HepG2 (cell line): ENCODE data around the gene C4orf54. TPM values are rescaled to one million over a fixed set of nuclear protein-coding genes. Genes with fewer than 3 reads are reported as not detected.

ENCODE experiments used
- ATAC-seq: fragments of 200-7000 bp; cut with Tn5 transposase; 3 replicates; pipeline ENCODE4 v1.9.1; 2020; ENCODE audit warnings: mild to moderate bottlenecking, moderate library complexity
- BruUV-seq: library from RNA; stranded (reverse); fragments of 400-500 nt; replicated peaks from 2 replicates; lab custom pipeline; 2021; lab: Mats Ljungman, UMichigan
- CTCF ChIA-PET: fragments of 300-600 bp; formaldehyde crosslinking; extraction: SDS; loops from one replicate; lab custom pipeline; 2021; ENCODE audit warnings: low total read pairs, inconsistent platforms, low intra/inter-chr PET ratio; lab: Yijun Ruan, JAX
- POLR2A ChIA-PET: fragments of 350-600 bp; sonication (Branson Sonifier 250); formaldehyde crosslinking; loops from one replicate; lab custom pipeline; 2020; ENCODE audit warnings: antibody characterized with exemption, inconsistent platforms; lab: Yijun Ruan, JAX
- DNase-seq: peaks from one replicate; pipeline ENCODE4 v3.0.0-alpha.2; 2015; ENCODE audit warnings: low spot score
- FAIRE-seq: peaks from 3 replicates; lab custom pipeline; 2011; peaks lifted over from hg19 to GRCh38; lab: Jason Lieb, UNC
- H2AFZ ChIP-seq: one replicate; pipeline ENCODE4 v1.6.1; 2011; ENCODE audit warnings: low read length, inconsistent platforms
- H3K27ac ChIP-seq: fragments of 300-600 bp; 3 replicates; pipeline ENCODE4 v1.8.0; 2011; ENCODE audit warnings: mixed run types, mild to moderate bottlenecking, mixed read lengths, low read length, inconsistent platforms; ENCODE audit not compliant: insufficient read depth; ENCODE audit errors: extremely low read length
- H3K27me3 ChIP-seq, 2 experiments: fragments of 200-600 bp in 1 of 2; 2 replicates in 1 of 2; 3 replicates in 1 of 2; pipeline versions ENCODE4 v1.6.0 to v1.8.0; 2011; ENCODE audit warnings: low read length in 2 of 2, mild to moderate bottlenecking in 2 of 2, moderate library complexity in 2 of 2, inconsistent platforms in 1 of 2; ENCODE audit not compliant: insufficient read depth in 2 of 2, control insufficient read depth in 1 of 2
- H3K36me3 ChIP-seq, 2 experiments: fragments of 200-600 bp in 1 of 2; replicated peaks in 1 of 2; 2 replicates in 1 of 2; 3 replicates in 1 of 2; pipeline versions ENCODE4 v1.5.1 to v1.8.0; 2011; ENCODE audit warnings: low read length in 2 of 2, inconsistent platforms in 1 of 2; ENCODE audit not compliant: insufficient read depth in 2 of 2, control insufficient read depth in 1 of 2
- H3K4me1 ChIP-seq: 2 replicates; pipeline ENCODE4 v1.5.1; 2012; ENCODE audit warnings: low read length, inconsistent platforms; ENCODE audit not compliant: insufficient read depth
- H3K4me2 ChIP-seq: 2 replicates; pipeline ENCODE4 v1.6.0; 2011; ENCODE audit warnings: low read depth, low read length, inconsistent platforms
- H3K4me3 ChIP-seq, 3 experiments: fragments of 200-600 bp in 1 of 3; sonication (generic), shearing (Covaris generic) in 1 of 3; replicated peaks in 1 of 3; 2 replicates each; pipeline ENCODE4 v1.5.1; 2011 to 2016; ENCODE audit warnings: low read length in 3 of 3, inconsistent platforms in 2 of 3, low read depth in 2 of 3, mild to moderate bottlenecking in 2 of 3, control low read depth in 1 of 3, mixed read lengths in 1 of 3; ENCODE audit not compliant: insufficient read depth in 1 of 3
- H3K79me2 ChIP-seq: one replicate; pipeline ENCODE4 v1.6.1; 2011; ENCODE audit warnings: low read length, inconsistent platforms; ENCODE audit not compliant: insufficient read depth
- H3K9ac ChIP-seq: 2 replicates; pipeline ENCODE4 v1.6.0; 2011; ENCODE audit warnings: mild to moderate bottlenecking, low read depth, low read length, inconsistent platforms; ENCODE audit not compliant: insufficient read depth
- H3K9me3 ChIP-seq: 2 replicates; pipeline ENCODE4 v1.5.1; 2012; ENCODE audit warnings: mild to moderate bottlenecking, low read length
- H4K20me1 ChIP-seq: 2 replicates; pipeline ENCODE4 v1.6.0; 2011; ENCODE audit warnings: inconsistent platforms, mild to moderate bottlenecking, low read length, moderate library complexity; ENCODE audit not compliant: insufficient read depth
- CTCF ChIP-seq: sonication (generic); formaldehyde crosslinking; IDR thresholded peaks from 2 replicates; pipeline ENCODE4 v1.5.0; 2020; ENCODE audit warnings: mild to moderate bottlenecking, missing genetic modification reagents, moderate library complexity
- GATAD2A ChIP-seq: IDR thresholded peaks from 2 replicates; pipeline ENCODE4 v1.6.1; 2016
- HOXA9 ChIP-seq: sonication (generic); formaldehyde crosslinking; IDR thresholded peaks from 2 replicates; pipeline ENCODE4 v1.8.1; 2022; ENCODE audit warnings: missing genetic modification reagents, mild to moderate bottlenecking, moderate library complexity, borderline replicate concordance
- KLF15 ChIP-seq: sonication (generic); formaldehyde crosslinking; IDR thresholded peaks from 2 replicates; pipeline ENCODE4 v1.8.1; 2023; ENCODE audit warnings: borderline replicate concordance, mild to moderate bottlenecking, inconsistent platforms, missing genetic modification reagents, mixed read lengths
- MED8 ChIP-seq: sonication (generic); formaldehyde crosslinking; IDR thresholded peaks from 2 replicates; pipeline ENCODE4 v1.8.1; 2023; ENCODE audit warnings: mild to moderate bottlenecking, missing genetic modification reagents; ENCODE audit not compliant: insufficient replicate concordance
- MEIS2 ChIP-seq: sonication (generic); formaldehyde crosslinking; IDR thresholded peaks from 2 replicates; pipeline ENCODE4 v1.9.0; 2021; ENCODE audit warnings: mild to moderate bottlenecking, missing genetic modification reagents
- PAF1 ChIP-seq: IDR thresholded peaks from 2 replicates; pipeline ENCODE4 v1.6.1; 2016; ENCODE audit warnings: missing genetic modification reagents, missing compliant biosample characterization
- PHB2 ChIP-seq: fragments of 450-650 bp; IDR thresholded peaks from 2 replicates; pipeline ENCODE4 v1.6.1; 2018; ENCODE audit not compliant: partially characterized antibody
- PHF8 ChIP-seq: sonication (generic); formaldehyde crosslinking; IDR thresholded peaks from 2 replicates; pipeline ENCODE4 v1.5.0; 2020; ENCODE audit warnings: missing genetic modification reagents
- SIX4 ChIP-seq: sonication (generic); formaldehyde crosslinking; IDR thresholded peaks from 2 replicates; pipeline ENCODE4 v1.4.0; 2020; ENCODE audit warnings: missing genetic modification reagents
- THYN1 ChIP-seq: sonication (generic); formaldehyde crosslinking; IDR thresholded peaks from 2 replicates; pipeline ENCODE4 v1.8.1; 2023; ENCODE audit warnings: low read depth, mild to moderate bottlenecking, moderate library complexity, missing genetic modification reagents, borderline replicate concordance
- ZFP90 ChIP-seq: sonication (generic); formaldehyde crosslinking; IDR thresholded peaks from 2 replicates; pipeline ENCODE4 v1.8.0; 2022; ENCODE audit warnings: missing genetic modification reagents, mild to moderate bottlenecking, inconsistent platforms, borderline replicate concordance
- ZNF160 ChIP-seq: sonication (generic); formaldehyde crosslinking; IDR thresholded peaks from 2 replicates; pipeline ENCODE4 v1.8.0; 2022; ENCODE audit warnings: mild to moderate bottlenecking, inconsistent platforms, missing genetic modification reagents
- ZNF562 ChIP-seq: sonication (generic); formaldehyde crosslinking; IDR thresholded peaks from 2 replicates; pipeline ENCODE4 v1.8.0; 2022; ENCODE audit warnings: missing genetic modification reagents, borderline replicate concordance
- ZNF749 ChIP-seq: sonication (generic); formaldehyde crosslinking; IDR thresholded peaks from 2 replicates; pipeline ENCODE4 v1.8.0; 2022; ENCODE audit warnings: mild to moderate bottlenecking, missing genetic modification reagents, moderate library complexity, borderline replicate concordance
- ZNF891 ChIP-seq: sonication (generic); formaldehyde crosslinking; IDR thresholded peaks from 2 replicates; pipeline ENCODE4 v1.5.0; 2020; ENCODE audit warnings: mild to moderate bottlenecking, missing genetic modification reagents
- in situ Hi-C: cut with HindIII; loops from 2 replicates; pipeline ENCODE4 v1.10.0; 2017; ENCODE audit warnings: low pct_unique_long_range_greater_than_20kb; ENCODE audit not compliant: extremely low pct_ligation_motif_present
- intact Hi-C: fragments of 100-400 bp; cut with micrococcal nuclease; formaldehyde crosslinking; loops from one replicate; pipeline ENCODE4 v1.10.0; 2022; ENCODE audit not compliant: unreplicated experiment
- polyA plus RNA-seq, 8 experiments: library from polyadenylated mRNA; depleted of rRNA in 3 of 8; stranded (reverse) in 7 of 8; unstranded in 1 of 8; fragments of >200 nt; fragmentation: Illumina TruSeq in 4 of 8; extraction: Trizol in 4 of 8; gene quantifications; 2 replicates each; pipeline versions ENCODE4 v1.2.1 to v1.2.3, GENCODE V29; 2011 to 2016; ENCODE audit warnings: low read depth in 4 of 8, missing spikeins in 1 of 8, mixed read lengths in 1 of 8; ENCODE audit not compliant: insufficient read depth in 1 of 8
- total RNA-seq, 5 experiments: library from RNA; depleted of rRNA; stranded (reverse); fragments of >200 nt; fragmentation: Illumina TruSeq; extraction: Trizol; gene quantifications; 2 replicates each; pipeline ENCODE4 v1.2.3, GENCODE V29; 2016; ENCODE audit warnings: low read depth in 1 of 5

Gene C4orf54
- total and polyA plus RNA-seq, 2 of the 13 experiments (the other 11 are each of a cell fraction or from before 2014, with no cell fraction given): not detected

GRCh38 chr4:99690990-99691389, 33.4 kb upstream of the C4orf54 start:
- no peak for FAIRE-seq
- Histone ChIP-seq H3K27me3 (no peaks in the 10 kb centered on the region), H3K36me3 (no peaks in the 10 kb centered on the region), H4K20me1 (no peaks in the 10 kb centered on the region), H3K9me3 (no peaks in the 10 kb centered on the region), H3K4me3 (no peak overlapping the region), H2AFZ (no peak overlapping the region), H3K4me2 (no peak overlapping the region), H3K9ac (no peak overlapping the region), H3K27ac (no peak overlapping the region), H3K4me1 (no peaks in the 10 kb centered on the region), H3K79me2 (no peaks in the 10 kb centered on the region)
- in situ Hi-C loops (no loop called here), intact Hi-C loops (no loop called here)
- no peak for ATAC-seq
- ChIA-PET POLR2A (no interaction called here), CTCF (no interaction called here)
- TF ChIP-seq SIX4 (CRISPR knock-in tag): no peak
- TF ChIP-seq HOXA9 (CRISPR knock-in tag): no peak
- TF ChIP-seq ZNF160 (CRISPR knock-in tag): peak; percentile 96
- no peak for TF ChIP-seq PHB2
- no peak for TF ChIP-seq ZNF562 (CRISPR knock-in tag)
- TF ChIP-seq MEIS2 (CRISPR knock-in tag): no peak
- BruUV-seq: no TSS peak
- DNase-seq: no peak

GRCh38 chr4:99690472-99690871, 32.8 kb upstream of the C4orf54 start:
- in situ Hi-C loops: no loop called here
- FAIRE-seq (no peak), ATAC-seq (no peak), DNase-seq (no peak)
- TF ChIP-seq ZNF891 (CRISPR knock-in tag): no peak
- no peak for TF ChIP-seq ZNF749
- no peak for TF ChIP-seq GATAD2A
- no peak for TF ChIP-seq ZFP90 (CRISPR knock-in tag)
- no peak for TF ChIP-seq PHF8
- TF ChIP-seq THYN1 (CRISPR knock-in tag): no peak
- TF ChIP-seq PAF1 (CRISPR knock-in tag): no peak
- no peak for TF ChIP-seq PHB2
- TF ChIP-seq KLF15: no peak
- no peak for TF ChIP-seq MED8
- TF ChIP-seq CTCF (CRISPR knock-in tag): no peak
- intact Hi-C loops: no loop called here
- H3K4me1 ChIP-seq: no peaks in the 10 kb centered on the region
- H3K79me2 ChIP-seq: no peaks in the 10 kb centered on the region
- H3K4me3 ChIP-seq: no peak overlapping the region
- ChIA-PET POLR2A (no interaction called here), CTCF (no interaction called here)
- no peaks in the 10 kb centered on the region for H3K9me3 ChIP-seq
- no peak overlapping the region for H3K9ac ChIP-seq
- no peak overlapping the region for H3K4me2 ChIP-seq
- no peak overlapping the region for H2AFZ ChIP-seq
- no peaks in the 10 kb centered on the region for H3K36me3 ChIP-seq
- no peaks in the 10 kb centered on the region for H4K20me1 ChIP-seq
- no TSS peak for BruUV-seq
- H3K27me3 ChIP-seq: no peaks in the 10 kb centered on the region
- no peak overlapping the region for H3K27ac ChIP-seq
